ENCODE data around the gene PDXK. TPM values are rescaled to one million over a fixed set of nuclear protein-coding genes. Genes with fewer than 3 reads are reported as not detected.

Gene PDXK
- total RNA-seq, 1 donor from 2014 or later: 81.1 TPM

GRCh38 chr21:43740497-43741156 is 21.7 kb downstream of the PDXK start:
- Mint-ChIP-seq H3K27me3 (ENCODE audit: low read depth) (no peaks in the 10 kb centered on the region), H3K4me1 (peaks cover 10% of the 10 kb centered on the region), H3K27ac (peak overlapping the region; percentile 97), H3K9me3 (no peaks in the 10 kb centered on the region), H3K36me3 (peaks cover 7% of the 10 kb centered on the region), H3K4me3 (peak overlapping the region; percentile 59)
- TF ChIP-seq CTCF (IDR thresholded peaks at IDR 0.05; ENCODE audit: unreplicated experiment): no peak
- DNase-seq (ENCODE audit: low spot score in 2 of 2, unreplicated experiment in 2 of 2): peak; percentile 49 to 64

GRCh38 chr21:43741423-43742096 is 22.6 kb downstream of the PDXK start:
- TF ChIP-seq CTCF (IDR thresholded peaks at IDR 0.05; ENCODE audit: unreplicated experiment): no peak
- Mint-ChIP-seq H3K4me1 (peaks cover 10% of the 10 kb centered on the region), H3K27me3 (ENCODE audit: low read depth) (no peaks in the 10 kb centered on the region), H3K36me3 (peaks cover 12% of the 10 kb centered on the region), H3K27ac (peak overlapping the region; percentile 53), H3K4me3 (peak overlapping the region; percentile 53), H3K9me3 (no peaks in the 10 kb centered on the region)
- DNase-seq (ENCODE audit: low spot score in 2 of 2, unreplicated experiment in 2 of 2): no peak

GRCh38 chr21:43743947-43744346 is 25.0 kb downstream of the PDXK start:
- no peak overlapping the region for H3K4me3 Mint-ChIP-seq
- TF ChIP-seq CTCF (IDR thresholded peaks at IDR 0.05; ENCODE audit: unreplicated experiment): no peak
- H3K9me3 Mint-ChIP-seq: no peaks in the 10 kb centered on the region
- peaks cover 10% of the 10 kb centered on the region for H3K4me1 Mint-ChIP-seq
- peaks cover 12% of the 10 kb centered on the region for H3K36me3 Mint-ChIP-seq
- DNase-seq (ENCODE audit: low spot score in 2 of 2, unreplicated experiment in 2 of 2): no peak
- no peak overlapping the region for H3K27ac Mint-ChIP-seq
- H3K27me3 Mint-ChIP-seq (ENCODE audit: low read depth): no peaks in the 10 kb centered on the region

GRCh38 chr21:43744725-43745124 is 25.8 kb downstream of the PDXK start:
- H3K36me3 Mint-ChIP-seq: peaks cover 10% of the 10 kb centered on the region
- H3K27ac Mint-ChIP-seq: no peak overlapping the region
- no peak overlapping the region for H3K4me3 Mint-ChIP-seq
- no peak for TF ChIP-seq CTCF (IDR thresholded peaks at IDR 0.05; ENCODE audit: unreplicated experiment)
- H3K4me1 Mint-ChIP-seq: peaks cover 10% of the 10 kb centered on the region
- DNase-seq (ENCODE audit: low spot score in 2 of 2, unreplicated experiment in 2 of 2): no peak
- no peaks in the 10 kb centered on the region for H3K9me3 Mint-ChIP-seq
- H3K27me3 Mint-ChIP-seq (ENCODE audit: low read depth): no peaks in the 10 kb centered on the region

- no peak overlapping the region for H3K4me3 Mint-ChIP-seq
- no peaks in the 10 kb centered on the region for H3K9me3 Mint-ChIP-seq
- H3K27ac Mint-ChIP-seq: no peak overlapping the region
- DNase-seq (ENCODE audit: low spot score in 2 of 2, unreplicated experiment in 2 of 2): no peak
- peaks cover 15% of the 10 kb centered on the region for H3K36me3 Mint-ChIP-seq
- H3K27me3 Mint-ChIP-seq (ENCODE audit: low read depth): no peaks in the 10 kb centered on the region
- peaks cover 3% of the 10 kb centered on the region for H3K4me1 Mint-ChIP-seq
- TF ChIP-seq CTCF (IDR thresholded peaks at IDR 0.05; ENCODE audit: unreplicated experiment): no peak
Measured at GRCh38 chr21:43745772-43746517, 27.0 kb downstream of the PDXK start.
